MCF 10A (cell line): Measurements from ENCODE around the gene CR2. TPM values are rescaled to one million over a fixed set of nuclear protein-coding genes. Genes with fewer than 3 reads are reported as not detected.

Experiments
- BruUV-seq: library from RNA; stranded (reverse); fragments of 400-500 nt; replicated peaks from 2 replicates; lab custom pipeline; 2021; lab: Mats Ljungman, UMichigan
- CTCF ChIA-PET: fragments of 300-600 bp; sonication (Branson Sonifier 250); formaldehyde crosslinking; extraction: SDS; loops from one replicate; lab custom pipeline; 2021; ENCODE audit warnings: antibody characterized with exemption, inconsistent platforms; lab: Yijun Ruan, JAX
- POLR2A ChIA-PET: fragments of 300-600, 350-650 bp; sonication (Branson Sonifier 250); formaldehyde crosslinking; extraction: SDS; loops from one replicate; lab custom pipeline; 2020; ENCODE audit warnings: antibody characterized with exemption, inconsistent platforms; lab: Yijun Ruan, JAX
- DNase-seq: peaks from one replicate; pipeline ENCODE4 v3.0.0-alpha.2; 2018; ENCODE audit not compliant: unreplicated experiment
- H3K27ac Mint-ChIP-seq: one replicate; pipeline ENCODE4 v1.8.0; 2022; ENCODE audit warnings: mild to moderate bottlenecking, low read depth, mixed read lengths; ENCODE audit not compliant: unreplicated experiment
- H3K27me3 Mint-ChIP-seq: one replicate; pipeline ENCODE4 v1.8.0; 2022; ENCODE audit warnings: mixed read lengths; ENCODE audit not compliant: insufficient read depth, unreplicated experiment
- H3K36me3 Mint-ChIP-seq: one replicate; pipeline ENCODE4 v1.8.0; 2022; ENCODE audit warnings: mild to moderate bottlenecking, moderate library complexity, mixed read lengths; ENCODE audit not compliant: insufficient read depth, unreplicated experiment
- H3K4me1 Mint-ChIP-seq: one replicate; pipeline ENCODE4 v1.8.0; 2022; ENCODE audit warnings: mixed read lengths; ENCODE audit not compliant: insufficient read depth, unreplicated experiment
- H3K4me3 Mint-ChIP-seq: one replicate; pipeline ENCODE4 v1.8.0; 2022; ENCODE audit warnings: mild to moderate bottlenecking, moderate library complexity, mixed read lengths; ENCODE audit not compliant: unreplicated experiment
- H3K9me3 Mint-ChIP-seq: one replicate; pipeline ENCODE4 v1.8.0; 2022; ENCODE audit warnings: mixed read lengths; ENCODE audit not compliant: unreplicated experiment
- CTCF ChIP-seq: fragments of 200-600 bp; IDR thresholded peaks from one replicate; pipeline ENCODE4 v1.8.0; 2022; ENCODE audit warnings: antibody characterized with exemption, mild to moderate bottlenecking; ENCODE audit not compliant: unreplicated experiment
- intact Hi-C: fragments of 100-400 bp; cut with micrococcal nuclease; formaldehyde crosslinking; loops from 2 replicates; pipeline ENCODE4 v1.14.1; 2022
- total RNA-seq: library from RNA; stranded (reverse); gene quantifications from 2 replicates; pipeline ENCODE4 v1.2.3, GENCODE V29; 2022

CR2 gene
- total RNA-seq, 1 experiment from 2014 or later = not detected

DNA sequence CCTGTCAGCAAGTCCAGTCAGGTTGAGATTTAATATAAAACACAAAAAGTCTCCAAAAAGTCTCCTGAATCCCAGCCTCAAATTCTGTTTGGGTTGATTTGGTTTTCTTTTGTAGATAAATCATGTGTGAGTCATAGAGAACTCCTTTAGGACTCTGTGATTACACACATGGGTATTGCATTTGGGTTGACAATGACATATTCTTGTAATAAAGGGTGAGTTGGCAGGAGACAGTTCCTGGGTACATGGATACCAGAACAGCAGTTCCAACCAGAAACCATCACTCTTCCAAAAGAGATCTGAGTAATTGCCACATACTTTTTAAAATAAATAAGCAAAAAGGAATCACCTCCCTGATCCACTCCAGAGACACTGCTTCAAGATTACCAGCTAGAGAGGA, 8.9 kb downstream of the CR2 start:
- intact Hi-C loops = no loop called here
- Mint-ChIP-seq H3K36me3 (no peaks in the 10 kb centered on the region), H3K9me3 (no peaks in the 10 kb centered on the region), H3K4me1 (no peaks in the 10 kb centered on the region), H3K4me3 (no peak overlapping the region), H3K27ac (no peak overlapping the region), H3K27me3 (peaks cover 55% of the 10 kb centered on the region)
- no TSS peak for BruUV-seq
- peak; percentile 60 for DNase-seq
- ChIA-PET POLR2A (interaction anchor here (0.5 kb wide), 1 partner anchor 30 kb away, joined by 3 read pairs; no protein-coding TSS in a partner anchor), CTCF (no interaction called here)
- no peak for TF ChIP-seq CTCF

- ChIA-PET CTCF (interaction anchor here (0.6 kb wide), 1 partner anchor 380 kb away, joined by 4 read pairs; no protein-coding TSS in a partner anchor), POLR2A (interaction anchor here (0.5 to 0.9 kb wide), 2 partner anchors 8 to 29 kb away, joined by 3 read pairs; no protein-coding TSS in a partner anchor)
- H3K27ac Mint-ChIP-seq = no peak overlapping the region
- no peak for TF ChIP-seq CTCF
- BruUV-seq = no TSS peak
- no peaks in the 10 kb centered on the region for H3K9me3 Mint-ChIP-seq
- peaks cover 61% of the 10 kb centered on the region for H3K27me3 Mint-ChIP-seq
- H3K36me3 Mint-ChIP-seq = no peaks in the 10 kb centered on the region
- DNase-seq = no peak
- no peak overlapping the region for H3K4me3 Mint-ChIP-seq
- H3K4me1 Mint-ChIP-seq = no peaks in the 10 kb centered on the region
- intact Hi-C loops = no loop called here
Observed at GRCh38 chr1:207463571-207463970, 9.4 kb downstream of the CR2 start.

GRCh38 chr1:207470927-207471326, 16.8 kb downstream of the CR2 start:
- intact Hi-C loops = no loop called here
- Mint-ChIP-seq H3K4me3 (no peak overlapping the region), H3K27ac (no peak overlapping the region), H3K27me3 (peaks cover 92% of the 10 kb centered on the region), H3K4me1 (no peaks in the 10 kb centered on the region), H3K36me3 (no peaks in the 10 kb centered on the region), H3K9me3 (no peaks in the 10 kb centered on the region)
- ChIA-PET CTCF (interaction anchor here (0.9 to 2.2 kb wide), 3 partner anchors 29 to 379 kb away, joined by 3 to 6 read pairs (median 3); no protein-coding TSS in a partner anchor), POLR2A (interaction anchor here (0.8 kb wide), 1 partner anchor 10 kb away, joined by 4 read pairs; no protein-coding TSS in a partner anchor)
- no peak for TF ChIP-seq CTCF
- DNase-seq = no peak
- BruUV-seq = no TSS peak

DNA sequence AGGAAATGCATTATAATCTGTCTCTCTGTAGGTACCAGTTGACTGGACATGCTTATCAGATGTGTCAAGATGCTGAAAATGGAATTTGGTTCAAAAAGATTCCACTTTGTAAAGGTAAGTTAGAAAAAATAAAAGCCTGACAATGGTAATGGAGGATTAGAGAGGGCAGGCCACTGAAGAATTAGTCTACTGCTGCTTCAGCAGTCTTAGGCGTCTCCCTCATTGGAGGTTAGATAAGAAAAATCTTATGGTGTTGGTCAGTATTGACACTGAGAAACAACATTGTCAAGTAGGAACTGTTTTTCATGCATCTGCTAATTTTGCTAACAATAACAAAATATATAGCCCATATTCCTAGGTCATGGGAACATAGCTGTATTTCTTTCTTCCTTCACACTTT, 20.1 kb downstream of the CR2 start:
- Mint-ChIP-seq H3K9me3 (no peaks in the 10 kb centered on the region), H3K4me3 (no peak overlapping the region), H3K4me1 (no peaks in the 10 kb centered on the region), H3K27ac (no peak overlapping the region), H3K27me3 (peaks cover 84% of the 10 kb centered on the region), H3K36me3 (no peaks in the 10 kb centered on the region)
- no peak for TF ChIP-seq CTCF
- intact Hi-C loops = no loop called here
- DNase-seq = no peak
- CTCF ChIA-PET = interaction anchor here (0.6 to 0.9 kb wide), 2 partner anchors 52 to 137 kb away, joined by 3 read pairs; no protein-coding TSS in a partner anchor
- POLR2A ChIA-PET = interaction anchor here (0.7 to 1.5 kb wide), 4 partner anchors 10 to 138 kb away, joined by 3 to 4 read pairs (median 3); no protein-coding TSS in a partner anchor
- no TSS peak for BruUV-seq
